ENCODE measurements around the gene PRPS1. TPM values are rescaled to one million over a fixed set of nuclear protein-coding genes. Genes with fewer than 3 reads are reported as not detected.
"Not testable (repeated sequence)": the region's sequence is repeated elsewhere in the genome, so short reads cannot be mapped to it uniquely, and the experiment has no call there.

Gene PRPS1
- polyA plus RNA-seq, 6 donors from 2014 or later, result 49.4 to 74.9 (median 53.8) TPM

DNA sequence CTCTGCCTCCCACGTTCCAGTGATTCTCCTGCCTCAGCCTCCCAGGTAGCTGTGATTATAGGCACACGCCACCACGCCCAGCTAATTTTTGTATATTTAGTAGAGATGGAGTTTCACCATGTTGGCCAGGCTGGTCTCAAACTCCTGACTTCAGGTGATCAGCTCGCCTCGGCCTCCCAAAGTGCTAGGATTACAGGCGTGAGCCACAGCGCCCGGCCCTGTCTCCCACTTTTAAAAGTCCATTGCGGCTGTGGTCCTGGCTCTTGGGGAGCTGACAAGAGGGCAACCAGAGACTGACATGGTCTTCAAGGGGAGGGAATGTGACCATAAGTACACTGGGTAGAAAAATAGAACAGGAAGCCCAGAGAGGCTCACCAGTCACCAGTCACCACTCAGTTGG is 42.9 kb downstream of the PRPS1 start:
- peak overlapping the region in 4 of 6 donors; percentile 4 to 78 (median 64) for H3K27ac Mint-ChIP-seq
- not testable (repeated sequence) for H3K36me3 Mint-ChIP-seq; ATAC-seq (ENCODE audit: low read depth in 2 of 2); DNase-seq; H3K9me3 Mint-ChIP-seq; H3K4me3 Mint-ChIP-seq
- peaks cover 0 to 15% (median 0%) of the 10 kb centered on the region in 3 donors for H3K27me3 Mint-ChIP-seq
- H3K4me1 Mint-ChIP-seq, result peaks cover 42 to 47% (median 43%) of the 10 kb centered on the region in 3 donors

GRCh38 chrX:107672955-107673378 is 44.7 kb downstream of the PRPS1 start:
- DNase-seq (peak; percentile 82), ATAC-seq (ENCODE audit: low read depth in 2 of 2) (peak; percentile 38 to 43)
- Mint-ChIP-seq H3K36me3 (peaks cover 0 to 8% of the 10 kb centered on the region in 2 donors), H3K4me1 (peaks cover 35 to 52% (median 41%) of the 10 kb centered on the region in 3 donors), H3K27ac (peak overlapping the region; percentile 98 to 100 (median 99)), H3K9me3 (no peaks in the 10 kb centered on the region), H3K27me3 (peaks cover 0 to 7% (median 0%) of the 10 kb centered on the region in 3 donors), H3K4me3 (peak overlapping the region; percentile 27 to 92 (median 78))

DNA sequence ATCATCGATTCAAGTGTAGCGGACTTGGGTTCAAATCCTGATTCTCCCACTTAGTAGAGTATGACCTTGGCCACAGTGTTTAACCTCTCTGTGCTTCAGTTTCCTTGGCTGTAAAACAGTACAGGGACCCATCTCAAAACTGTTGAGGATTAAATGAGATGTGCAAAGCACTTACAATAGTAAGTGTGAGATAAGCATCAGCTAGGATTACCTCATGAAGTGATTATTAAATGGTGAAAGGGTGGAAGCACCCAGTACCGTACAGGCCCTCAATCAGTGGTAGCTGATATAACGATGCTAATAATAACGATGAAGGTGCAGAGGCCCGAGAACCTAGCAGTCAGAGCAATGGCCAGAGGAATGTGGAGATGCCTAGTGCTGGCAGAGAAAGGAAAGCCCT is 45.1 kb downstream of the PRPS1 start:
- peaks cover 0 to 7% (median 0%) of the 10 kb centered on the region in 3 donors for H3K27me3 Mint-ChIP-seq
- DNase-seq, result no peak
- peaks cover 38 to 56% (median 46%) of the 10 kb centered on the region in 3 donors for H3K4me1 Mint-ChIP-seq
- no peaks in the 10 kb centered on the region for H3K9me3 Mint-ChIP-seq
- H3K36me3 Mint-ChIP-seq, result peaks cover 0 to 8% of the 10 kb centered on the region in 2 donors
- peak overlapping the region; percentile 98 to 100 (median 99) for H3K27ac Mint-ChIP-seq
- ATAC-seq (ENCODE audit: low read depth in 2 of 2), result peak in 1 of 2 donors; percentile 2
- peak overlapping the region; percentile 27 to 96 (median 78) for H3K4me3 Mint-ChIP-seq

GRCh38 chrX:107673933-107674479 is 45.7 kb downstream of the PRPS1 start:
- peak; percentile 93 for DNase-seq
- H3K27ac Mint-ChIP-seq, result peak overlapping the region; percentile 98 to 100 (median 99)
- H3K36me3 Mint-ChIP-seq, result peaks cover 0 to 8% of the 10 kb centered on the region in 2 donors
- H3K27me3 Mint-ChIP-seq, result peaks cover 0 to 7% (median 0%) of the 10 kb centered on the region in 3 donors
- peaks cover 41 to 62% (median 51%) of the 10 kb centered on the region in 3 donors for H3K4me1 Mint-ChIP-seq
- peak; percentile 79 to 83 for ATAC-seq (ENCODE audit: low read depth in 2 of 2)
- no peaks in the 10 kb centered on the region for H3K9me3 Mint-ChIP-seq
- peak overlapping the region; percentile 76 to 96 (median 90) for H3K4me3 Mint-ChIP-seq

GRCh38 chrX:107674480-107675364 is 46.4 kb downstream of the PRPS1 start:
- peak; percentile 67 for DNase-seq
- peak overlapping the region; percentile 76 to 96 (median 90) for H3K4me3 Mint-ChIP-seq

DNA sequence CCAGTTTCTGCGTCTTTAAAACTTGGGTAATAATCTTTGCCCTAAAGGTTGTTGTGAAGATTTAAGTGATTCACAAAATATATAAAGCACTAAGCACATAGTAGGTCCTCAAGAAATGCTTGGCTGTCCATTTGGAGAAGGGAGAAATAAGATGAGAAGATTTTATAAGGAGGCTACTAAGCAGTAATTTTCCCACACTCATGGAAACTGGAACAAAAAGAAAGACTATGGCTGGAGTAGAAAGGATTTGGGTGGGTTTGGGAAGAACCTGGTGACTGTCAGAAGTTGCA is 47.0 kb downstream of the PRPS1 start:
- ATAC-seq (ENCODE audit: low read depth in 2 of 2) (no peak), DNase-seq (no peak)
- Mint-ChIP-seq H3K27me3 (peaks cover 0 to 7% (median 0%) of the 10 kb centered on the region in 3 donors), H3K4me3 (peak overlapping the region; percentile 76 to 96 (median 90)), H3K36me3 (peaks cover 0 to 8% of the 10 kb centered on the region in 2 donors), H3K27ac (peak overlapping the region; percentile 98 to 100 (median 99)), H3K9me3 (no peaks in the 10 kb centered on the region), H3K4me1 (peaks cover 41 to 66% (median 62%) of the 10 kb centered on the region in 3 donors)

More at GRCh38 chrX:107674480-107675364, 46.4 kb downstream of the PRPS1 start:
- peaks cover 0 to 8% of the 10 kb centered on the region in 2 donors for H3K36me3 Mint-ChIP-seq
- H3K27ac Mint-ChIP-seq, result peak overlapping the region; percentile 98 to 100 (median 99)
- peak; percentile 20 to 32 for ATAC-seq (ENCODE audit: low read depth in 2 of 2)
- no peaks in the 10 kb centered on the region for H3K9me3 Mint-ChIP-seq
- H3K4me1 Mint-ChIP-seq, result peaks cover 38 to 67% (median 58%) of the 10 kb centered on the region in 3 donors
- H3K27me3 Mint-ChIP-seq, result peaks cover 0 to 7% (median 0%) of the 10 kb centered on the region in 3 donors

DNA sequence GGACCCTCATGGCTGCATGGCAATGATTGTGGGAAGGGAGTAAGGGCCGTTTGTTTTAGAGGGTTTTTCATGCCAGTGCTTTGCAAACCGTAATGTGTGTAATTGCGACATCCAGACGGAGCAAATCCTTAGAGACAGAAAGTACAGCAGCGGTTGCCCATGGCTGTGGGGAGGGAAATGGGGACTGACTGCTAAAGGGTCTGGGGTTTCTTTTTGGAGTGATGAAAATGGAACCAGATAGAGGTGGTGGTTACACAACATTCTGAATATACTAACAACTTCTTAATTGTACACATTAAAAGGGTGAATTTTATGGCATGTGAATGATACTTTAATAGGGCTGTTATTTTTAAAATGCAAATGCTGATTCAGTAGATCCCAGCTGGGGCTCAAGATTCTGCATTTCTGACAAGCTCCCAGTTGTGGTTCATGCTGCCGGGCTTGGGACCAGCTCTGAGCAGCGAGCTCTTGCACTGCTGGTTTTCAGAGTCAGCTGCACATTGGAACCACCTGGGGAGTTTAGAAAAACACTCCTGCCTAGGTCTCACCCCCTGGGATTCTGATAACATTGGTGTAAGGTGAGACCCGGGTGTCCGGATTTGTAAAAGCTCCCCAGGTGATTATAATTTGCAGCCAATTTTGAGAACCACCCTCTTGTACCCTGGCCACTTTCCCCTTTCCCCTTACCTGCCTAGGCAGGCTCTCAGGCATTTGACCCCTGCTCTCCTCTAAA is 47.7 kb downstream of the PRPS1 start:
- Mint-ChIP-seq H3K27me3 (peaks cover 0 to 13% (median 0%) of the 10 kb centered on the region in 3 donors), H3K27ac (peak overlapping the region; percentile 97 to 100 (median 98)), H3K9me3 (no peaks in the 10 kb centered on the region), H3K4me1 (peaks cover 42 to 67% (median 62%) of the 10 kb centered on the region in 3 donors), H3K36me3 (peaks cover 0 to 8% of the 10 kb centered on the region in 2 donors), H3K4me3 (peak overlapping the region; percentile 76 to 96 (median 91))
- peak; percentile 20 for DNase-seq
- ATAC-seq (ENCODE audit: low read depth in 2 of 2), result no peak

- no peaks in the 10 kb centered on the region for H3K9me3 Mint-ChIP-seq
- H3K4me3 Mint-ChIP-seq, result peak overlapping the region; percentile 76 to 96 (median 91)
- peak overlapping the region; percentile 97 to 100 (median 98) for H3K27ac Mint-ChIP-seq
- peaks cover 0 to 8% of the 10 kb centered on the region in 2 donors for H3K36me3 Mint-ChIP-seq
- H3K4me1 Mint-ChIP-seq, result peaks cover 42 to 67% (median 62%) of the 10 kb centered on the region in 3 donors
- H3K27me3 Mint-ChIP-seq, result peaks cover 0 to 15% (median 0%) of the 10 kb centered on the region in 3 donors
- ATAC-seq (ENCODE audit: low read depth in 2 of 2) (no peak), DNase-seq (peak; percentile 43)
These were observed 48.5 kb downstream of the PRPS1 start for GRCh38 chrX:107676559-107677378.

DNA sequence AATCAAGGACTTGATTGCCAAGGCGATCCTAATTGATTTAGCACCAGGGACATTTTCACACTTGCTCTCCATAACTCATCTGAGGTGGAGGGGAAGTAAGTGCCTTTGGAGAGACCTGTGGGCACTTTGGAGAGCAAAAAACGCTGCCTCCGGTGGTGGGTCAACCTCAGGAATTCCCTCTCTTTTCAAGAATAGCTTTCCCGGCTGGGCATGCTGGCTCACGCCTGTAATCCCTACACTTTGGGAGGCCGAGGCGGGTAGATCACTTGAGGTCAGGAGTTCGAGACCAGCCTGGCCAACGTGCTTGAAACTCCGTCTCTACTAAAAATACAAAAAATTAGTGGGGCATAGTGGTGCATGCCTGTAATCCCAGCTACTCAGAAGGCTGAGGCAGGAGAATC is 49.2 kb downstream of the PRPS1 start:
- DNase-seq (no peak), ATAC-seq (ENCODE audit: low read depth in 2 of 2) (no peak)
- Mint-ChIP-seq H3K4me1 (peaks cover 42 to 63% (median 62%) of the 10 kb centered on the region in 3 donors), H3K9me3 (no peaks in the 10 kb centered on the region), H3K36me3 (peaks cover 0 to 8% of the 10 kb centered on the region in 2 donors), H3K4me3 (peak overlapping the region; percentile 76 to 96 (median 91)), H3K27ac (peak overlapping the region in 5 of 6 donors; percentile 97 to 100 (median 98)), H3K27me3 (peaks cover 0 to 15% (median 0%) of the 10 kb centered on the region in 3 donors)

- H3K9me3 Mint-ChIP-seq, result no peaks in the 10 kb centered on the region
- peak overlapping the region in 5 of 8 donors; percentile 18 to 92 (median 81) for H3K4me3 Mint-ChIP-seq
- H3K27ac Mint-ChIP-seq, result peak overlapping the region in 5 of 6 donors; percentile 51 to 99 (median 89)
- H3K4me1 Mint-ChIP-seq, result peaks cover 41 to 61% (median 60%) of the 10 kb centered on the region in 3 donors
- peaks cover 0 to 8% of the 10 kb centered on the region in 2 donors for H3K36me3 Mint-ChIP-seq
- no peak for DNase-seq
- H3K27me3 Mint-ChIP-seq, result peaks cover 0 to 18% (median 0%) of the 10 kb centered on the region in 3 donors
- no peak for ATAC-seq (ENCODE audit: low read depth in 2 of 2)
These were observed 49.6 kb downstream of the PRPS1 start for GRCh38 chrX:107677909-107678308.

GRCh38 chrX:107678957-107679740 is 50.8 kb downstream of the PRPS1 start:
- Mint-ChIP-seq H3K9me3 (no peaks in the 10 kb centered on the region), H3K27me3 (peaks cover 0 to 21% (median 0%) of the 10 kb centered on the region in 3 donors), H3K27ac (peak overlapping the region in 5 of 6 donors; percentile 18 to 98 (median 87)), H3K36me3 (peaks cover 0 to 8% of the 10 kb centered on the region in 2 donors), H3K4me1 (peaks cover 36 to 57% (median 53%) of the 10 kb centered on the region in 3 donors), H3K4me3 (peak overlapping the region in 1 of 8 donors; percentile 81)
- ATAC-seq (ENCODE audit: low read depth in 2 of 2), result peak; percentile 20 to 22
- peak; percentile 58 for DNase-seq

All from naive B cell (primary cell).